NCI-H2227 (cell line): Measurements from ENCODE around the gene FEZ2.

Experiments
- DNase-seq: peaks from one replicate; lab custom pipeline; 2025; ENCODE audit not compliant: unreplicated experiment; lab: John Stamatoyannopoulos, UW

FEZ2 gene

DNA sequence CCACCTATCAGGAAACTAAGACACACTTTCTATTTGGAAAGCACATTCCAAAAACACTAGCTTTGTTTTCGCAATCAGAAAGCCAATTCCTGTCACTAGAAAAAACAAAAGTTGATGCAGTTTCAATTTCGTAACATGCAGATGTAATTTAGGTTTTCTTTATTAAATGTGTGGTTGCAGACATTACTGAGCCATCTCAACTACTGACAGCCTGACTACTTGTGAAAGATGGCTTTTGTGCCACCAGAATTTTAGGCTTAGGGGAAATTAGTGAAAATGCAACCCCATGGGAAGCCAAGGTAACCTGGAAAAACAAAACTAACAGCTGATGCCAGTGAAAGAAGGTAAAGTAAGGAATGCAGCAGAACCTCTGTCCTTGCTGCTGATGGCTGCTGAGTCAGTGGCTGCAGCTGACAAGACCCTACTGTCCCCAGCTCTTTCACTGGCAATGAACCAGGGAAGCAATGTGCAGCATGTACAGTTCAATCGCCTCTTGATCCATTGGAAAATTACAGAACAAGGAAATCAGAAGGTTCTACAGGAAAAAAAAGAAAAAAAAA lies 34.9 kb downstream of the FEZ2 start:
- no peak for DNase-seq

DNA sequence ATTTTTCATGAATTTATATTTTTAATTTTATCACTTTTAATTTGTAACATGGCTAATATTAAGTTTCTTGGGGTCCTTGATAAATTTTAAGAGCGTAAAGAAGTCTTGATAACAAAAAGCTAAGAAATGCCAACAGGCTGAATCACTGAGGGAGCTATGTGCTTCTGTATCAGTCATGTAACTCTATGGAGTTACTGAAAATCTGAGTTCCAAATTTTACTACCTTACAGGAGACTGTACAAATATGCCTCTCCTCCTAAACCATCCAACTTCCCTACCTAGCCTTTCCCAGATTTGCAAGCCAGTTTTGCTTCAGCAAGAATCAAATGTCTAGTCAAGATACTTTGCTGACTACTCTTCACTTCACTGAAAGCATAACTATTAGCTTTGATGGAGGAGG lies 35.7 kb downstream of the FEZ2 start:
- DNase-seq, result no peak

DNA sequence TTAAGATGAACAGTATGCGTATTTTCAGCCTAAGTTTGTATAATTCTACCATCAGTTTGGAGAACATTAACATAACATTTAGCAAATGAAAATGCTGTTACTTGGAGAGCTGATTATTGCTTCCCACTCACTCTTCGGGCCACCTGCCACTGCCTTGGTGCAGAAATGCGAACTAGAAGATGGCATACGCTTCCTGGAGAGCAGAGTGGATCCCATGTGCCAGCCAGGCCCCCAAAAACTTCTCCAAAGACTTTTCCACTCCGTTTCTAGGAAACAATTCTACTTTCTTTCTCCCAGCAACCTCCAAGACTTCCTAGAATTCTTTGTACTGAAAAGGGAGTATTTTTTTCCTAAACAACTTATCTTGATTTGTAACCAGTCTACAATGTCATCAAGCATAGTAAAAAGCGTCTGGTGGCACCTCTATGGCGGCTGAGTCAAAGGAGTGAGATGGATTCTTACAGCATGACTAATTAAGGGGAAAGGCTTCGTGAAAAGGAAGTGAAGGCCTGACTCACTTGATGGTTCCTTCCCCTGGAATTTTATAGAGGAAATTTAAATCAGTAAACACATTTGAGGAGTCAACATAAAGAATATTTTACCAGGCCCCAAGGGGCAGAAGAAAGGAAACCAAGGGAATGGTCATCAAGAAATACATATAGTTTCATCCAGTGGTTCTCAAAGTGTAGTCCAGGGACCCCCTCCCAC lies 36.6 kb downstream of the FEZ2 start:
- DNase-seq, result no peak

DNA sequence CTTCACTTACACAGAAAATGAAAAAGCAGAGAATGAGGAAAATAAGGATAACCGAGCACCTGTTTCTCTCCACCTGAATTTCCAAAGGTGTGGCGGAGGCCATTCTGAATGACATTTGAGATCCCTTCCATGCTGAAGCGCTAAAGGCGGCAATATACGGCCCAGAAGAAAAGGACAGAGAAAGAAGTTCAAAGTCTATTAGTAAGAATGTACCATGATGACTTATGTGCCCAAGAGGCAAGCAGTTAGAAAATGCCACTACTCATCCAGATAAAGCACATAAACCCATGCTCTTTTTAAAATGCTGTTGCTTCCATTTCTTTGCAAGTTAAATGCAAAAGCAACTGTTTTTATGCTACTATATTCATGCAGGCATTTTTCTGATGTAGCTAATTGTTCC lies 37.2 kb downstream of the FEZ2 start:
- DNase-seq, result no peak

DNA sequence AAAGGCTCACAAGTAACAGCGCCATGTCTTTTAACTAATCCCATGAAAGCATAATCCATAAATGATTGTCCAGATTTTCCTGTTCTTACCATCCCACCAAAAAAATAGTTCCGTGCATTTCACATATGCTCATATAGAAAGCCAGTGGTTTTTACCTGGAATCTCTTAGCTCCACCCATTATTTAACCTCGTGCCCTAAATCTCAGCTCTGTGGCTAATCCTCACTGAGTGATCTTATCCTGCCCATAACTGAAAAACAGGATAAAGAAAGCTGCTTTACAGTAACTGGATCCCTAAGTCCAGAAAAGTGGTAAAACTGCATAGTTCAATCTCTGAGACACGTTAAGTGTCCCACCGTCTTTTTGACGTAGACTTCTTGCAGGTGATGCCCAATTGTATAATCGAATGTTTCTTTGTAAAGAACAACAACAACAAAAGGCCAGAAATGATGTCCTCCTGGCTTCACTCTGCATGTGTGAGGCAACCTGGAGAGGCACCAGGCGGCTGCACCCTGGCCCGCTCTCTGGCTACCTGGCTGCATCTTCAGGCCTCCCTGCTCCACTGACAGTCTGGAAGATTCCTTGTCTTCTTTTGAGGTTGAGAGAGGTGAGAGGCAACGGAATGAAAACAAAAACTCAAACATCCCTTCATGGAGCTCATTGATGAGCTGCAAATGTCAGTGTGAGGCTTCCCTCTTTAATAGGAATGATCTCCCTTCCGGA lies 38.6 kb downstream of the FEZ2 start:
- DNase-seq, result no peak

DNA sequence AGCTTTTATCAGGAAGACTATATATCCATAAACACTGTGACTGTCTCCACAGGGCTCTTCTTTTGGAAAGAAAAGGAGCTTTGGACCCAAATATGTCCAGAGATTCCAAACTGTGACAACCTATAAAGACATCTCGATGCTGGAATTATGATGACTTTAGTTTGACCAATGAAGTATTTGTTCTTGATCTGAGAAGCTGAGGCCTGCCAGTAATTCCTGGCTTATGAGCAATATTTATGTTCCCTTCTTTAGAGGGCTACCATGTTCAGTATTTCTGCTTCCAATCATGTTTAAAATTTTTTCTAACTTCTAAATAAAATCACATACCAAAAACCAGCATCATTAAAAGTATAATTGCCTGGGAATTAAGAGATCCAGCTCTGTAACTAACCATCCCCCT lies 41.1 kb downstream of the FEZ2 start:
- DNase-seq, result no peak

DNA sequence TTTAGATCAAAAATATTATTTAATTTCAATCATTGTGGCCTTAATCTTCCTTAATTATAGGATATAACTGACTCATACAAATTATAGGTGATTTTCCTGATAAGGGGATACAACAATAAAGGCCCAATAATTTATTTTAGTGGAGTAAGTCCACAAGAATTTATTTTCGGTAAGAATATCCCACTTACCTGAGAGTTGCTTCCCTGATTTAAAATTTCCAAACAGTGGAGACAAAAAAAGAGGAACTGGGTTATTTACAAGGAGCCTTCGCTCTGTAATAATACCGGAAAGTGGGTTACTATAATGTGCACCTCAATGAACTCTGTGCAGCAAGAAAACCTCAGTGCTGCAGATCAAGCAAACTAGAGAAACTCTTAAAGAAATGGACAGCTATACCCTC lies 42.2 kb downstream of the FEZ2 start:
- DNase-seq, result no peak

DNA sequence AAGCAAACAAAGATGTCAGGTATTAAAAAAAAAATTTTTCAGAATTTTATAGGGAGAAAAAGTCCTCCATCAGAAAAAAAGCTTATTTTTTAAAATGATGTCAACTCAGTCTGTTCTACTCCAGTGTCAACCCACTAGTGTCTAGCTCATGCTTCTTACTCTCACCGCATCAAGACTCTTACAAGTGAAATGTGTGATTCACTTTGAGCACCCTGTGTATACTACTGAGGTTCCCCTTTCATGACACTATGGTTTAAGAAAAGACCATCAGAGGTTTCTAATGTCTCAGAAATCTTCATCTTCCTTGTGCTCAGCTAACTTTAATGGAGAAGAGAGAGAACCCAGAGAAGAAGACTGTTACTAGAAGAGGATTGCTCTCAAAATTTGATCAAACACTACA lies 43.4 kb downstream of the FEZ2 start:
- DNase-seq, result no peak

DNA sequence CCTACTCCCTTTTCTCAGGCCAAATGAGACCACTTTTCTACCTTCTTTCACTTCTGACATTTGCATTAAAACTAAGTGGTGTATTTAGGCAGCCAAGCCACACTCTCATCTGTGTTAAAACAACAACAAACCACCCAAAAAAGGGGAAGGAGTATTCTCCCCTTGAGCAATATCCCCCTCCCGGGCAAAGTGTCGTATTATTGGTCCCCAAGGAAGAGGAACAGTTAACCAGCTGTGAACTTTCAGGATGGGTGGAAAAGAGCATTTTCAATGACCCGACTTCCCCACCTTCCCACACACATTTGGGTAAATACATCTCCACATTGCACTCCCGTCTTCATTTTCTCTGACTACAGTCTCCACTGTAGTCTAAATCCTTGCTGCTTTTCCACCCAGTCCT lies 44.3 kb downstream of the FEZ2 start:
- no peak for DNase-seq

DNA sequence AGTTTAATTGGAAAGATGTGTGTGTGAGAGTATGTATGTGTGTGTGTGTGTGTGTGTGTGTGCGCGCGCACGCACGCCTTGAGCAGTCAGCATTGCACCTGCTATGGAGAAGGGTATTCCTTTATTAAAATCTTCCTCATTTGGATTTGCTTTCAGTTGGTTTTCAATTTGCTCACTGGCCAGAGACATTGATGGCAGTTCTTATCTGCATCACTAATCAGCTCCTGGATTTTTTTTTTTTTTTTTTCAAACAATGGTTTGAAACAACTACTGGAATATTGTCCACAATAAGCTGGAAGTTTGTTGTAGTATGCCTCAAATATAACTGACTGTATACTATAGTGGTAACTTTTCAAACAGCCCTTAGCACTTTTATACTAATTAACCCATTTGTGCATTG lies 48.0 kb downstream of the FEZ2 start:
- no peak for DNase-seq

DNA sequence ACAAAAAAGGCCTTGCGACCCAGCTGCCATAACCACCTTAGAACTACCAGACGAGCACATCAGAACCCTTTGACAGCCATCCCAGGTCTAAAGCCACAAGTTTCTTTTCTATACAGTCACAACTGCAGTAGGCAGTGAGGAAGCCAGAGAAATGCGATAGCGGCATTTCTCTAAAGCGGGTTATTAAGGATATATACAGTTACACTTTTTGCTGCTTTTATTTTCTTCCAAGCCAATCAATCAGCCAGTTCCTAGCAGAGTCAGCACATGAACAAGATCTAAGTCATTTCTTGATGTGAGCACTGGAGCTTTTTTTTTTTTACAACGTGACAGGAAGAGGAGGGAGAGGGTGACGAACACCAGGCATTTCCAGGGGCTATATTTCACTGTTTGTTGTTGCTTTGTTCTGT lies 48.8 kb downstream of the FEZ2 start:
- no peak for DNase-seq

DNA sequence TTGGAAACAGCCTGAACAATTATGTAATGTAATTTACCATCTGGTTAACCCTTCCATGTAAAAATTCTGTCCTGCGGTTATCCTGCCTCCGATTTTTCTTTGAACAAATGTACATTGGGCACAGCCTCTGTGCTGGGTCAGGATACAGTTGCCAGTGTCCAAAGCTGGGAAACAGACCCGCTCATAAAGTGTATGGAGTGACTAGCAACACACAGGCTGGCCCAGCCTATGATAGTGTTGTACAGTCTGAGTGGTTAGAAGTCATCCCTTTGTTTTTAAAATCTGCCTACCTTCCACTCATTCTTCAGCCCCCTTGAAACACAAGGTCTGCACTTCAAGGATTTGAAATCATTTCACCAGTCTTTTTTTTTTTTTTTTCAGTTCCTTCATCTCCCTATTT lies 50.1 kb downstream of the FEZ2 start:
- DNase-seq, result no peak

DNA sequence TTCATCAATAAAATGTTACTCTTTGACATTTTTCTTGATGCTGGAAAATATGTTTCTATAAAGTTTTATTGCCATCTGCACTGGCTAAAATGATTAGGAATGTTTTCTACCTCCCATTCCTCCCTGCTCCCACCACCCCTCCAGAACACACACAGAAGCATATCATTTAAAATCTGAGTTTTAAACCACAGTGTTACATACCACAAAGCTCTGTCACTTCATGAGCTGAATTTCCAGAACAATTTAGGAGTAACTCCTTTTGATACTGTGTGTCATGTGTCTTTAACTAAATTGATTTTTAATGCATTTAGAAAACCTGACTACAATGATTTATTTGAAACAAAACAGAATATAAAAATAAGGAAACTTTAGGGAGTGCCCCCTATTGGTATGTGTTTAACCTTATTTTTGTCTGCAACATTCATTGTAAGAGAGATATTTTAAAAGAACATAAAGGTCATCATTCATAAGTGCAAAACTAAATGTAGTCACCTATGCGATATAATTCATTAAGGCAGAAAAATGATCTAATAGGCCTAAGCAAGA lies 52.0 kb downstream of the FEZ2 start:
- DNase-seq, result no peak

DNA sequence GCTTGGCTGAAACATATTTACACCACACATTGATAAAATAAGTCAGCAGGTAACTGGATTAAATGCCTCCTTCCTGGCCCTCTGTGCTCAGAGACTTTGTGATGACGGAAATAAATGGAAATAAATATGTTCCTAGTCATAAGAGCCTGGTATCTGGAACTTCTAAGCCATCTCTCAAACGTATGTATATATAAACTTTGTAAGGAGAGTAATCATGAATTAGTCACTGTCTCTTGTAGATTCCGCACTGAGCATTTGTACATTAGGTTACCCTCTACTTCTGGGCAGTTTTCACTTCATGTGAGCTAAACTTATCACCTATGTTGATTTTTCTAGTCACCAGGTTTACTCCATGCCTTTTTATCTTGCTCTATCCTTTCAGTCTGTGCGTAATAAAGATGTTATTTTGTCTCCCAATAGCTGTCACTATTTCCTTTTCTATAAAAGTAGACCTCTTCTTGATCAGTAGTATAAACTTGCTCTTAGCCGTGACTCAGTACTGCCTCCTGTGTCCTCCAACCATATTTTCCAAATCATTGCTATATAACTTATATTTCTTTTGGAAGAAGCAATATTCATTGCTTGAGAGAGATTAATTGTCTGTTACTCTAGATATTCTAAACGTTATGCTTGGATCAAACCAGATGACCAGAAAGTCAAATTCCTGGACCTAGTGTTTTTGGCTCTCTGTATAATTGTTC lies 53.2 kb downstream of the FEZ2 start:
- no peak for DNase-seq

DNA sequence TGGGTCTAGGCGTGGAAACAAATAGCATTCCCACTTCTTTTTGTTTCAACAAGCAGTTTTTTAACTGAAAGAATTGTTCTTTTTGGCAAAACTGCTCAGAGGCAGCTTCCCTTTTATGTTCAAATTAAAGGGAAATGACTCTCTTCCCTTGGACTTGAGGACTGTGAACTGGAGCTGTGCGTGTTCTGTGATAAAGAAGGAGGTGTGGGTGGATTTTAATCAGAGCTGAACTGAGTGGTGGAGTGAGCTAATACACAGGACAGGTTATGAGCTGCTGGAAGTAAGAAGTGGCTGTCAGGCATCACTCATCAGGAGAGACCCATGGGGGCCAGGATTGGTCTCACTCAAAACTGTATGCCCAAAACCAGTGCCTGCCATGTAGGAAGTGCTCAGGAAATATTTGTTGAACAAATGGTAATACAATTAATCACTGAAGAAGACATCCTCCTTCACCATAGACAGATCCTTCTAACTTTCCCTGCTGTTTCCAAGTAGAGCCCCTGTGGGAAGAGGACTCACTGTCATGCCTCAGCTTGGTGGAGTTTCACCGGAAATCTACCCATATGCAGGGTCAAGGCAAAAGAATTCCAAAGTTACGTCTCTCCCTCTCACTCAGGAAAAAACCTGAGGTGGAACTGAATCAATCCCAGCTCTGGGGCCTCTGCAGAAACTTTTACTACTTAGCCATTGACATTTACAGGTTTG lies 55.9 kb downstream of the FEZ2 start:
- no peak for DNase-seq

DNA sequence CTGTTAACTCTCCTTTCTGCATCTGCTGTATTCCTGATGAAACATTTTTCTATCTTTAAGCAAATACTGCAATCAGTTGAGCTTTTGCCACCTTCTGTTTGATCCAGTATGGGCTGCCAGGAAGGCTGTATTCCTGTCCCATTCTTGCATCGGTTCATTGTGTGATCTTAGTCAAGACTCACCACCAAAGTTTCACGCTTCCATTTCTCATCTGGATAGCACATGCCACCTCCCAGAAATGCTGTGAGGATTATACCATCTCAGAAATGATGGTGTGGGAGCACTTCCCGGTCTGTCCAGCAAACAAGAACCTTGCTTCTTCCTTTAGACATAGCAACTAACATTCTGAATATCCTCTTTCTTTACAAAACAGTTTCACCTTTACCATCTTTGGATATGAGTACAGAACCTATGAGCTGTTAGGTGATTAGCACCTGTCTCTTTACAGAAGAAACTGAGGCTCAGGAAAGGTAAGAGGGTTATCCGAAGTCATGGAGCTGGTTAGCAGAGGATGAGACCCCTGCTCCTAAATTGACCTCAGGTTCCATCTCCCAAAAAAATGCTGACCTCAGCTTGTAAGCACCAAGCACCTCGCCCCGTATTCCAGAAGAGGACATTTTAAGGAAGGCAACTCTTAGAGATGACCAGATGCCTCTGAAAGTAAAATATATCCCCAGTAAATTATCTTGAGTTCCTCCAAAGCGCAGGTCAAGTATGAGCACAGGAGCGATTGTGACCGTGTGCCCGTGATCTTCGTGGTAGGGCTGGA lies 56.8 kb downstream of the FEZ2 start:
- no peak for DNase-seq

DNA sequence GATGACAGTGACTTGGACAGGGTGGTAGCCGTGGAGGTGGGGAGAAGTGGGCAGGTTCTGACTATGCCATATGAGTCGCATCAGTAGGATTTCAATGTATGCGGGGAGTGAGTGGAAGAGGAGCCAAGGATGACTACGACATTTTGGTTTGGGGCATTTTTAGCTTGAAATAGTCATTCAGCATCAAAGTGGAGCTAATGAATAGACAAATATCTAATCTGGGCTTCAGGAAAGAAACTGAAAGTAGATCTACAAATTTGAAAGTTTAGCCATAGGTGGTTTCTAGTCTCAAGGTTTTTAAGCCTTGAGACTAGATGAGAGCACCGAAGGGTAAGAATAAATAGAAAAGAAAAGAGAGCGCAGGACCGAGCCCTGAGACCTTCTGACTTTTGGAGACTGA lies 58.3 kb downstream of the FEZ2 start:
- DNase-seq, result no peak

DNA sequence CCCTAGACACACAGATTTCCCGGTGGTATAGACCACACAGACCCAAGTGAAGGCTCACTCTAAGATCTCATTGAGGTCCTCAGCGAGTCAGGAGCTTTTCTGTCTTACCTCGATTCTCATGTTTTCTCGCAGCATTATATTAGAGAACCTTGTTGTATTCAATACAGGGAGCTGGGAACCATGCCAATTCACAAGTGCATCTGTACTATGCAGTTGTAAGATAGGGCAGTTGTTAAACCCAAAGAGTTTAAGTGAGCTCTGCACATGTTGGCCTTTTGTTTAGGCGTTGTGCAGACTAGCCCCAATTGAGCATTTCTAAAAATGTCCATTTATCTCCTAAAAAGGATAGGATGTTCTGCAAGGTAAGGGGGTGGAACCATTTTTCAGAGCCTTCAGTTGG lies 59.6 kb downstream of the FEZ2 start:
- DNase-seq, result peak; percentile 62

DNA sequence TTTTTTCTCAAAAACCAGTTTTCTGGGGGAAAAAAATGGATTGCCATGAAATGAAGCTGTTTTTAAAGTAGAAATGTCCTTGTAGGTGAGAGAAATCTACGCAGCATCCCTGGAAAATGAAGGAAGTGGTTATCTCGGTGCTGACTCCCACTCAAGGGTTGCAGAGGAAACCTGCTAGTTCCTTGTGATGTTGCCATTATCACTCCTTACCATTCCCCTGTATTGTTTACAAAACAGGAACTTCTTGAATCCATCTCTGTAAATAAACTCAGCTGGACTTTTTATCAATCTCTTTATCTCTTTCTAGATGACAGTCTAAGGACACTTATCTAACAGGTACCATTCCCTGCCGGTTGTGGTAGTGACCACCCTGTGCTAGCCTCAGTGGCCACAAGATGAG lies 61.2 kb downstream of the FEZ2 start:
- no peak for DNase-seq

DNA sequence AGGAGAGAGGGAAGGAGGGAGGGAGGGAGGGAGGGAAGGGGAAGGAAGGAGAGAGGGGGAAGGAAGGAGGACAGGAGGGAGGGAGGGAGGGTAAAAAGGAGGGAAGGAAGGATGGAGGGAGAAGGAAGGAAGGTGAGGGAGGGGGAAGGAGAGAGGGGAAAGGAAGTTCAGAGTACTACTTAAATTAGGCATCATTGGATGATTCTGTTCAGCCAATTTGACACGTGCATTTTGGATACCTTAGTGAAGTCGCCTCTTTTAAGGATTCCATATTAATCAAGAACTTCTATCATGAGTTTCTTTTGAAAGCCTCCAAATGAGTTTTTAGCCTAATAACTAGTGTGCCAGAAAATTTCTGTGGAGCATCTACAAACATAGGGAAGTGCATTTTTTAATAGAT lies 62.9 kb downstream of the FEZ2 start:
- no peak for DNase-seq
